Chondrocyte (in vitro differentiated cells): ENCODE data around the gene PGP. TPM values are rescaled to one million over a fixed set of nuclear protein-coding genes. Genes with fewer than 3 reads are reported as not detected.

Experiments
- DNase-seq: peaks from one replicate; pipeline ENCODE4 v3.0.0; 2021; ENCODE audit warnings: mixed read lengths, low spot score
- H3K27ac Mint-ChIP-seq: one replicate; pipeline ENCODE4 v1.8.0; 2021; ENCODE audit warnings: mild to moderate bottlenecking, moderate library complexity, mixed read lengths; ENCODE audit not compliant: unreplicated experiment
- H3K27me3 Mint-ChIP-seq: 2 replicates; pipeline ENCODE4 v1.8.0; 2021; ENCODE audit warnings: low read depth, mixed read lengths
- H3K36me3 Mint-ChIP-seq: 2 replicates; pipeline ENCODE4 v1.8.0; 2021; ENCODE audit warnings: low read depth, mixed read lengths
- H3K4me1 Mint-ChIP-seq: 2 replicates; pipeline ENCODE4 v1.8.0; 2021; ENCODE audit warnings: low read depth, mild to moderate bottlenecking, mixed read lengths
- H3K4me3 Mint-ChIP-seq: one replicate; pipeline ENCODE4 v1.8.0; 2021; ENCODE audit warnings: mild to moderate bottlenecking, moderate library complexity, mixed read lengths; ENCODE audit not compliant: unreplicated experiment
- H3K9me3 Mint-ChIP-seq: 2 replicates; pipeline ENCODE4 v1.8.0; 2021; ENCODE audit warnings: low read depth, mixed read lengths
- total RNA-seq: library from RNA; stranded (reverse); gene quantifications from 3 replicates; pipeline ENCODE4 v1.2.1, GENCODE V29; 2021
- TF ChIP-seq, protein P1 (sequence below): fragments of 200-600 bp; sonication (generic); IDR thresholded peaks from 2 replicates; pipeline ENCODE4 v1.5.0; 2021; ENCODE audit warnings: antibody characterized with exemption, mild to moderate bottlenecking, moderate library complexity

The PGP gene
- total RNA-seq, 1 donor from 2014 or later = 15.6 TPM

DNA sequence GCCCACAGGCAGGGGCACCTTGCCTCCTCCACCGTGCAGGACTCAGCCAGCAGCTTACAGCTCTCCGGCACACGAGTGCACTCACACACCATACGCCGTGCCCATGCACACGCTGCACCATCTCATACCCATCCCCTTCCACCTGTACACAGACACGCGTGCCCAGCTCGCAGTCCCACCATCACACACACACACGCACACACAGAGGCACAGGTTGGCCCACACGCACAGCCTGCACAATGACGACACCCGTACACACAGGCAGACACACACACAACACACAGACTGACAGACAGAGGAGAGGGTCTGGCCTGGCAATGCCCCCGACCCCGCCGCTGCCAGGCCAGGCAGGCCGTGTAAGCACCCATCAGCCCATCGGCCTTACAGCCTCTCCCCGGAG is 30.3 kb downstream of the PGP start:
- Mint-ChIP-seq H3K4me3 (no peak overlapping the region), H3K27ac (no peak overlapping the region), H3K9me3 (no peaks in the 10 kb centered on the region), H3K36me3 (peaks cover 2% of the 10 kb centered on the region), H3K4me1 (no peaks in the 10 kb centered on the region), H3K27me3 (no peaks in the 10 kb centered on the region)
- no peak for DNase-seq
- TF ChIP-seq, protein P1, sequence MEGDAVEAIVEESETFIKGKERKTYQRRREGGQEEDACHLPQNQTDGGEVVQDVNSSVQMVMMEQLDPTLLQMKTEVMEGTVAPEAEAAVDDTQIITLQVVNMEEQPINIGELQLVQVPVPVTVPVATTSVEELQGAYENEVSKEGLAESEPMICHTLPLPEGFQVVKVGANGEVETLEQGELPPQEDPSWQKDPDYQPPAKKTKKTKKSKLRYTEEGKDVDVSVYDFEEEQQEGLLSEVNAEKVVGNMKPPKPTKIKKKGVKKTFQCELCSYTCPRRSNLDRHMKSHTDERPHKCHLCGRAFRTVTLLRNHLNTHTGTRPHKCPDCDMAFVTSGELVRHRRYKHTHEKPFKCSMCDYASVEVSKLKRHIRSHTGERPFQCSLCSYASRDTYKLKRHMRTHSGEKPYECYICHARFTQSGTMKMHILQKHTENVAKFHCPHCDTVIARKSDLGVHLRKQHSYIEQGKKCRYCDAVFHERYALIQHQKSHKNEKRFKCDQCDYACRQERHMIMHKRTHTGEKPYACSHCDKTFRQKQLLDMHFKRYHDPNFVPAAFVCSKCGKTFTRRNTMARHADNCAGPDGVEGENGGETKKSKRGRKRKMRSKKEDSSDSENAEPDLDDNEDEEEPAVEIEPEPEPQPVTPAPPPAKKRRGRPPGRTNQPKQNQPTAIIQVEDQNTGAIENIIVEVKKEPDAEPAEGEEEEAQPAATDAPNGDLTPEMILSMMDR = no peak

DNA sequence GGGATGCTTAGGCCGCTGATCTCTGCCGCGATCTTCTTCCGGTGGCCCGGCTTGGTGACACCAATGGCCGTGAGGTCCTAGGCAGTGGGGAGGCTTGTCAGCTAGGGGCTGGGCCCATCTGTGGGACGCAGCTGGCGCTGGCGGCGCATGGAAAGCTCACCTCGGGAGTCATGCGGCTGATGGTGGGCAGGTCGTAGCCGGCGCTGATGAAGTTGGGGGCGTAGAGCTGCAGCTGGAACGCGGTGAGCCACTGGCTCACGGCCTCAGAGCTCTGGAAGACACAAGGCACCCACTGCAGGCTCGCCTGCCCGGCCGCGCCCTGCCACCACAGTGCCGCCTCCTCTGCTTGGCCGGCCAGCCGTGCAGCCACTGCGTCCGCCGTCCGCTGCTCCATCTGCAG is 31.0 kb downstream of the PGP start:
- DNase-seq = no peak
- Mint-ChIP-seq H3K4me1 (no peaks in the 10 kb centered on the region), H3K36me3 (peaks cover 2% of the 10 kb centered on the region), H3K27ac (no peak overlapping the region), H3K27me3 (no peaks in the 10 kb centered on the region), H3K4me3 (no peak overlapping the region), H3K9me3 (no peaks in the 10 kb centered on the region)
- TF ChIP-seq, protein P1 = no peak

DNA sequence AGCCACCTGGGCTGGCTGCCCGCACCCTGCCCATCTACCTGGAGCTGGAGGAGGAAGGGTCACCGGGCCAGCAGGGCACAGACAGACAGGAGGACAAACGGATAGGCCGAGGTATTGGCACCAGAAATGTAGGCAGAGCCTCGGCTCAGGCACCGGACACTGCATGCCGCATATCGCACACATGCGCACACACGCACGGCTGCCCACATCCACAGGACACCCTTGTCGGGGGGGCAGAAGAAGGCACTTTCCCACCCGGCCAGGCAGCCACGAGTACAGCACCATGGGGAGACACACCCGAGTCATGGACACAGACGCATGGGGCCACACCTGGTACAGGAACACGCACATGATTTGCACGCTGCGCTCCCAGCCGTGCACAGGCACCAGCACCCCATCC is 32.7 kb downstream of the PGP start:
- H3K4me1 Mint-ChIP-seq = no peaks in the 10 kb centered on the region
- H3K27me3 Mint-ChIP-seq = no peaks in the 10 kb centered on the region
- DNase-seq = no peak
- no peak overlapping the region for H3K27ac Mint-ChIP-seq
- peaks cover 4% of the 10 kb centered on the region for H3K36me3 Mint-ChIP-seq
- no peak overlapping the region for H3K4me3 Mint-ChIP-seq
- TF ChIP-seq, protein P1 = no peak
- no peaks in the 10 kb centered on the region for H3K9me3 Mint-ChIP-seq

DNA sequence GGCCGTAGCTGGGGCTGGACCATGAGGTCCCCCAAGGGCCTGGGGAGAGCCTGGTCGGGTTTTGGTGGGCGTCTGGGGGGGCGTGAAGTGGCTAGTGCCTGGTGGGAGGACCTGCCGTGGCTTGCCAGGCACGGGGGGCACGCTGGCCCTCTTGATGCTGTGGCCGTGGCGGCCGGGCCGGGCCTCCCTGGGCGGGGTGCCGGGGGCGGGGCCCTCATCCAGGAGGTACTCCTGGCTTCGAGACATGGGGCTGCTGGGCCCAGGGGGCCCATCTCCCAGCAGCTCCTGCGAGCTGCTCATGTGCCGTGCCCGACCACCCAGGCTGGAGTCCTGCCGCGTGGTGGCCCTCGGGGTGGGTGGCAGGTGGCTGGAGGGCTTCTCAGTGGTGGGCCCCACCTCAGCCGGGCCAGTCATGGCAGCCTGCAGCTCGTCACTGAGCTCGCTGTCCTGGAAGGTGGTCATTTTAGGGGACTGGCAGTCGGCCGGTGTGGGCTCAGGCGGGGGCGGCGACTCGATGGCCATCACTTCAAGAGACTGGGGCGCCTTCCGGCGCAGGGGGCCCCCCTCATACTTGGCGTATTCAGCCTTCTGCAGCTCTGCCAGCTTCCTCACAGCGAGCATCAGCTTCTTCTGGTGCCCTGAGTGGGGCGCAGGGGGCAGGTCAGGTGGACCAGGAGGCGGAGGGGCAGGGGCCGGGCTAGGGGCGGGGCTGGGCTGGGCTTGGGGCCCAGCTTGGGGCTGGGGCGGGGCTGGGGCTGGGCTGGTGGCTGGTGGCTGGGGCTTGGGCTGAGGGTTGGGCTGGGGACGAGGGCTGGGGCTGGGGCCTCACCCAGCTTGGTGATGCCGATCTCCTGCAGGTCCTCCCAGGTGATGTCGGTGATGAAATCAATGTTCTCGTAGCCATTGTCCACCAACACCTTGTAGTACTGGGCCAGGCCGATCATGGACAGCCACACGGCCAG is 33.4 kb downstream of the PGP start:
- H3K4me1 Mint-ChIP-seq = no peaks in the 10 kb centered on the region
- H3K27me3 Mint-ChIP-seq = no peaks in the 10 kb centered on the region
- no peak overlapping the region for H3K27ac Mint-ChIP-seq
- peaks cover 4% of the 10 kb centered on the region for H3K36me3 Mint-ChIP-seq
- H3K4me3 Mint-ChIP-seq = no peak overlapping the region
- DNase-seq = no peak
- no peaks in the 10 kb centered on the region for H3K9me3 Mint-ChIP-seq
- TF ChIP-seq, protein P1 = no peak

- Mint-ChIP-seq H3K4me1 (no peaks in the 10 kb centered on the region), H3K27me3 (no peaks in the 10 kb centered on the region), H3K9me3 (no peaks in the 10 kb centered on the region), H3K4me3 (no peak overlapping the region), H3K27ac (no peak overlapping the region), H3K36me3 (peaks cover 8% of the 10 kb centered on the region)
- no peak for DNase-seq
- TF ChIP-seq, protein P1 = no peak
Observed at GRCh38 chr16:2180461-2180860, 34.2 kb downstream of the PGP start.
